ENCODE data around the gene FTMT. TPM values are rescaled to one million over a fixed set of nuclear protein-coding genes. Genes with fewer than 3 reads are reported as not detected.

Gene FTMT
- total RNA-seq, 1 donor: not detected

- H3K9me3 ChIP-seq (ENCODE audit: low read depth, low read length): no peaks in the 10 kb centered on the region
- no peak overlapping the region for H2AFZ ChIP-seq (ENCODE audit: low read length)
- no peaks in the 10 kb centered on the region for H3K79me2 ChIP-seq (ENCODE audit: insufficient read depth, low read length)
- H3K4me2 ChIP-seq (ENCODE audit: insufficient read depth, low read length): no peak overlapping the region
- H3K4me1 ChIP-seq (ENCODE audit: insufficient read depth, low read length): no peaks in the 10 kb centered on the region
- no peak for TF ChIP-seq CTCF (IDR thresholded peaks at IDR 0.05; ENCODE audit: extremely low read depth, low read depth, low read length)
- DNase-seq (ENCODE audit: insufficient read length, low spot score, missing footprints): no peak
- no peak overlapping the region for H3K27ac ChIP-seq (ENCODE audit: low read depth, low read length)
- H3K27me3 ChIP-seq (ENCODE audit: insufficient read depth, low read length): no peaks in the 10 kb centered on the region
- H4K20me1 ChIP-seq (ENCODE audit: insufficient read depth, low read length): no peaks in the 10 kb centered on the region
- H3K4me3 ChIP-seq (ENCODE audit: insufficient read depth, low read length): no peak overlapping the region
- H3K36me3 ChIP-seq (ENCODE audit: insufficient read depth, low read length): no peaks in the 10 kb centered on the region
Measured at GRCh38 chr5:121885630-121886029, 33.9 kb downstream of the FTMT start.

- H3K4me2 ChIP-seq (ENCODE audit: insufficient read depth, low read length): no peak overlapping the region
- H3K9me3 ChIP-seq (ENCODE audit: low read depth, low read length): no peaks in the 10 kb centered on the region
- no peak for TF ChIP-seq CTCF (IDR thresholded peaks at IDR 0.05; ENCODE audit: extremely low read depth, low read depth, low read length)
- H4K20me1 ChIP-seq (ENCODE audit: insufficient read depth, low read length): no peaks in the 10 kb centered on the region
- no peak overlapping the region for H3K27ac ChIP-seq (ENCODE audit: low read depth, low read length)
- no peak overlapping the region for H3K4me3 ChIP-seq (ENCODE audit: insufficient read depth, low read length)
- H3K4me1 ChIP-seq (ENCODE audit: insufficient read depth, low read length): no peaks in the 10 kb centered on the region
- H3K27me3 ChIP-seq (ENCODE audit: insufficient read depth, low read length): no peaks in the 10 kb centered on the region
- no peak for DNase-seq (ENCODE audit: insufficient read length, low spot score, missing footprints)
- H3K36me3 ChIP-seq (ENCODE audit: insufficient read depth, low read length): no peaks in the 10 kb centered on the region
- no peak overlapping the region for H2AFZ ChIP-seq (ENCODE audit: low read length)
- H3K79me2 ChIP-seq (ENCODE audit: insufficient read depth, low read length): no peaks in the 10 kb centered on the region
Measured at GRCh38 chr5:121887727-121888126, 36.0 kb downstream of the FTMT start.

GRCh38 chr5:121890297-121890858 is 38.7 kb downstream of the FTMT start:
- H3K27ac ChIP-seq (ENCODE audit: low read depth, low read length): no peak overlapping the region
- H3K36me3 ChIP-seq (ENCODE audit: insufficient read depth, low read length): no peaks in the 10 kb centered on the region
- no peak overlapping the region for H2AFZ ChIP-seq (ENCODE audit: low read length)
- no peak overlapping the region for H3K4me3 ChIP-seq (ENCODE audit: insufficient read depth, low read length)
- H3K4me1 ChIP-seq (ENCODE audit: insufficient read depth, low read length): no peaks in the 10 kb centered on the region
- H3K27me3 ChIP-seq (ENCODE audit: insufficient read depth, low read length): no peaks in the 10 kb centered on the region
- no peaks in the 10 kb centered on the region for H3K9me3 ChIP-seq (ENCODE audit: low read depth, low read length)
- no peaks in the 10 kb centered on the region for H3K79me2 ChIP-seq (ENCODE audit: insufficient read depth, low read length)
- TF ChIP-seq CTCF (IDR thresholded peaks at IDR 0.05; ENCODE audit: extremely low read depth, low read depth, low read length): no peak
- no peak for DNase-seq (ENCODE audit: insufficient read length, low spot score, missing footprints)
- H4K20me1 ChIP-seq (ENCODE audit: insufficient read depth, low read length): no peaks in the 10 kb centered on the region
- no peak overlapping the region for H3K4me2 ChIP-seq (ENCODE audit: insufficient read depth, low read length)

- no peak overlapping the region for H3K4me2 ChIP-seq (ENCODE audit: insufficient read depth, low read length)
- no peaks in the 10 kb centered on the region for H3K4me1 ChIP-seq (ENCODE audit: insufficient read depth, low read length)
- no peak overlapping the region for H3K27ac ChIP-seq (ENCODE audit: low read depth, low read length)
- H3K9me3 ChIP-seq (ENCODE audit: low read depth, low read length): no peaks in the 10 kb centered on the region
- no peak for TF ChIP-seq CTCF (IDR thresholded peaks at IDR 0.05; ENCODE audit: extremely low read depth, low read depth, low read length)
- H3K36me3 ChIP-seq (ENCODE audit: insufficient read depth, low read length): no peaks in the 10 kb centered on the region
- H4K20me1 ChIP-seq (ENCODE audit: insufficient read depth, low read length): no peaks in the 10 kb centered on the region
- no peak overlapping the region for H3K4me3 ChIP-seq (ENCODE audit: insufficient read depth, low read length)
- H3K79me2 ChIP-seq (ENCODE audit: insufficient read depth, low read length): no peaks in the 10 kb centered on the region
- no peak overlapping the region for H2AFZ ChIP-seq (ENCODE audit: low read length)
- H3K27me3 ChIP-seq (ENCODE audit: insufficient read depth, low read length): no peaks in the 10 kb centered on the region
- DNase-seq (ENCODE audit: insufficient read length, low spot score, missing footprints): peak; percentile 42
Measured at GRCh38 chr5:121897341-121897740, 45.7 kb downstream of the FTMT start.

Measured in osteoblast (primary cell).